Right hindlimb (tissue), 1 donor: ENCODE results near the gene CEP85.
A peak's percentile ranks its signal among the peaks of the same experiment; 100 is the strongest.
"Not testable (repeated sequence)": the region's sequence is repeated elsewhere in the genome, so short reads cannot be mapped to it uniquely, and the experiment has no call there.

ENCODE experiments used
- DNase-seq: peaks from one replicate; pipeline ENCODE4 v3.0.0-alpha.2; 2018

Gene CEP85

GRCh38 chr1:26291433-26291832 is 57.4 kb downstream of the CEP85 start:
- DNase-seq: no peak

- DNase-seq: no peak
Observed at GRCh38 chr1:26291939-26292338, 57.9 kb downstream of the CEP85 start.

- not testable (repeated sequence) for DNase-seq
Observed at GRCh38 chr1:26292735-26293134, 58.7 kb downstream of the CEP85 start.

GRCh38 chr1:26293911-26294463 is 60.0 kb downstream of the CEP85 start:
- DNase-seq: no peak

GRCh38 chr1:26295194-26296138 is 61.5 kb downstream of the CEP85 start:
- no peak for DNase-seq

- no peak for DNase-seq
Observed at GRCh38 chr1:26296340-26297056, 62.5 kb downstream of the CEP85 start.

- DNase-seq: no peak
Observed at GRCh38 chr1:26297057-26297790, 63.2 kb downstream of the CEP85 start.

- DNase-seq: no peak
Observed at GRCh38 chr1:26297791-26298124, 63.8 kb downstream of the CEP85 start.

GRCh38 chr1:26300578-26301275 is 66.7 kb downstream of the CEP85 start:
- no peak for DNase-seq

- DNase-seq: no peak
Observed at GRCh38 chr1:26302733-26303405, 68.9 kb downstream of the CEP85 start.

GRCh38 chr1:26305667-26306289 is 71.8 kb downstream of the CEP85 start:
- no peak for DNase-seq

GRCh38 chr1:26306290-26307229 is 72.6 kb downstream of the CEP85 start, which contains the start of gene UBXN11:
TSS of gene UBXN11 (minus strand) at chr1:26306636. CDS start at chr1:26302883, 3,753 bp downstream.
- peak; percentile 92 for DNase-seq

- DNase-seq: no peak
Observed at GRCh38 chr1:26307363-26307781, 73.4 kb downstream of the CEP85 start.

- DNase-seq: not testable (repeated sequence)
Observed at GRCh38 chr1:26307966-26308899, 74.2 kb downstream of the CEP85 start.

GRCh38 chr1:26314501-26314900 is 80.5 kb downstream of the CEP85 start:
- no peak for DNase-seq

GRCh38 chr1:26315874-26316850 is 82.2 kb downstream of the CEP85 start:
- no peak for DNase-seq

- DNase-seq: no peak
Observed at GRCh38 chr1:26317146-26317545, 83.1 kb downstream of the CEP85 start.
